SK-N-SH (cell line): ENCODE results near the gene MST1. TPM values are rescaled to one million over a fixed set of nuclear protein-coding genes. Genes with fewer than 3 reads are reported as not detected.

Experiments
- CTCF ChIA-PET: fragments of 300-600, 350-600 bp; formaldehyde crosslinking; extraction: SDS; loops from one replicate; lab custom pipeline; 2021; lab: Yijun Ruan, JAX
- POLR2A ChIA-PET: fragments of 350-600 bp; sonication (Branson Sonifier 250); formaldehyde crosslinking; extraction: SDS; loops from one replicate; lab custom pipeline; 2020; ENCODE audit warnings: antibody characterized with exemption, inconsistent platforms; lab: Yijun Ruan, JAX
- DNase-seq: peaks from one replicate; pipeline ENCODE4 v3.0.0; 2012
- H2AFZ ChIP-seq: fragments of 200-600 bp; sonication (generic); 2 replicates; pipeline ENCODE4 v1.8.1; 2016; ENCODE audit warnings: antibody characterized with exemption, mild to moderate bottlenecking, low read depth
- H3F3A ChIP-seq: fragments of 200-600 bp; sonication (generic); replicated peaks from 2 replicates; pipeline ENCODE3; 2016; ENCODE audit warnings: antibody characterized with exemption, mild to moderate bottlenecking; ENCODE audit not compliant: insufficient read depth
- H3K27ac ChIP-seq, 2 experiments: fragments of 200-500 bp in 1 of 2; fragments of 200-600 bp in 1 of 2; sonication (Bioruptor generic) in 1 of 2; sonication (generic), shearing (Covaris generic) in 1 of 2; 2 replicates each; pipeline versions ENCODE4 v1.5.1 to v1.6.1; 2014 to 2016; ENCODE audit warnings: low read depth in 2 of 2, inconsistent platforms in 1 of 2, low read length in 1 of 2, mild to moderate bottlenecking in 1 of 2, mixed read lengths in 1 of 2
- H3K27me3 ChIP-seq: fragments of 200-600 bp; sonication (generic), shearing (Covaris generic); 2 replicates; pipeline ENCODE4 v1.6.1; 2016; ENCODE audit warnings: mixed run types; ENCODE audit not compliant: insufficient read depth
- H3K36me3 ChIP-seq, 2 experiments: fragments of 200-500 bp in 1 of 2; fragments of 200-600 bp in 1 of 2; sonication (Bioruptor generic) in 1 of 2; sonication (generic) in 1 of 2; replicated peaks in 1 of 2; 2 replicates each; pipeline versions ENCODE3 to v1.5.1; 2014 to 2016; ENCODE audit warnings: low read length in 1 of 2, mild to moderate bottlenecking in 1 of 2; ENCODE audit not compliant: insufficient read depth in 2 of 2, control insufficient read depth in 1 of 2
- H3K4me1 ChIP-seq, 2 experiments: fragments of 200-500 bp in 1 of 2; fragments of 200-600 bp in 1 of 2; sonication (Bioruptor generic) in 1 of 2; sonication (generic), shearing (Covaris generic) in 1 of 2; 2 replicates each; pipeline versions ENCODE4 v1.5.1 to v1.6.1; 2014 to 2016; ENCODE audit warnings: low read depth in 1 of 2, low read length in 1 of 2, mixed run types in 1 of 2; ENCODE audit not compliant: insufficient read depth in 2 of 2, control insufficient read depth in 1 of 2
- H3K4me2 ChIP-seq: fragments of 200-600 bp; sonication (generic), shearing (Covaris generic); 2 replicates; pipeline ENCODE4 v1.6.1; 2017; ENCODE audit warnings: mixed run types
- H3K4me3 ChIP-seq, 2 experiments: fragments of 200-500 bp in 1 of 2; fragments of 200-600 bp in 1 of 2; sonication (Bioruptor generic) in 1 of 2; sonication (generic), shearing (Covaris generic) in 1 of 2; 2 replicates each; pipeline versions ENCODE4 v1.5.1 to v1.8.1; 2014 to 2016; ENCODE audit warnings: low read depth in 2 of 2, inconsistent platforms in 1 of 2, low read length in 1 of 2, mild to moderate bottlenecking in 1 of 2, mixed read lengths in 1 of 2, moderate library complexity in 1 of 2
- H3K79me2 ChIP-seq: fragments of 200-600 bp; sonication (generic); 2 replicates; pipeline ENCODE4 v1.8.1; 2017; ENCODE audit warnings: mild to moderate bottlenecking; ENCODE audit not compliant: insufficient read depth
- H3K9ac ChIP-seq: fragments of 200-600 bp; sonication (generic); 2 replicates; pipeline ENCODE4 v1.6.1; 2017; ENCODE audit warnings: mixed run types
- H3K9me2 ChIP-seq: fragments of 200-600 bp; sonication (generic); 2 replicates; pipeline ENCODE4 v1.6.1; 2017; ENCODE audit warnings: mixed run types
- H3K9me3 ChIP-seq: fragments of 200-600 bp; sonication (generic); 2 replicates; pipeline ENCODE4 v1.6.1; 2017; ENCODE audit warnings: mixed run types, mild to moderate bottlenecking, moderate library complexity
- H4K20me1 ChIP-seq: fragments of 200-600 bp; sonication (generic); 2 replicates; pipeline ENCODE4 v1.6.1; 2017; ENCODE audit warnings: mild to moderate bottlenecking, mixed run types; ENCODE audit not compliant: insufficient read depth
- CHD2 ChIP-seq: fragments of 150-350 bp; IDR thresholded peaks from 2 replicates; pipeline ENCODE4 v1.6.1; 2018; ENCODE audit warnings: low read length; ENCODE audit not compliant: partially characterized antibody
- ELF1 ChIP-seq: IDR thresholded peaks from 2 replicates; pipeline ENCODE4 v1.4.0; 2012
- EZH2phosphoT487 ChIP-seq: fragments of 200-600 bp; sonication (generic); IDR thresholded peaks from 2 replicates; pipeline ENCODE4 v1.6.1; 2017; ENCODE audit warnings: low read depth, mixed run types, mild to moderate bottlenecking, antibody characterized with exemption, moderate library complexity, borderline replicate concordance
- FOXJ3 ChIP-seq: sonication (generic); formaldehyde crosslinking; IDR thresholded peaks from 2 replicates; pipeline ENCODE4 v1.5.1; 2020; ENCODE audit warnings: mild to moderate bottlenecking, missing genetic modification reagents
- JUND ChIP-seq: IDR thresholded peaks from 2 replicates; pipeline ENCODE4 v1.4.0; 2012
- MXI1 ChIP-seq: IDR thresholded peaks from 2 replicates; pipeline ENCODE4 v1.6.1; 2012; ENCODE audit warnings: mild to moderate bottlenecking, low read depth, low read length, improper control_type of control experiment
- NFIC ChIP-seq: IDR thresholded peaks from 2 replicates; pipeline ENCODE4 v1.4.0; 2012; ENCODE audit warnings: borderline replicate concordance
- POLR2AphosphoS5 ChIP-seq: IDR thresholded peaks from 2 replicates; pipeline ENCODE4 v1.6.1; 2012; ENCODE audit warnings: low read depth, low read length
- RAD21 ChIP-seq: IDR thresholded peaks from 2 replicates; pipeline ENCODE4 v1.6.1; 2012; ENCODE audit warnings: mild to moderate bottlenecking, low read length
- RFX5 ChIP-seq: IDR thresholded peaks from 2 replicates; pipeline ENCODE4 v1.6.1; 2012; ENCODE audit warnings: mild to moderate bottlenecking, improper control_type of control experiment, low read length
- SIN3A ChIP-seq: IDR thresholded peaks from 2 replicates; pipeline ENCODE4 v1.6.1; 2012; ENCODE audit warnings: low read depth, mild to moderate bottlenecking, low read length, moderate library complexity, borderline replicate concordance
- SMC3 ChIP-seq: IDR thresholded peaks from 2 replicates; pipeline ENCODE4 v1.6.1; 2012; ENCODE audit warnings: low read depth, low read length, improper control_type of control experiment
- TAF1 ChIP-seq: IDR thresholded peaks from 2 replicates; pipeline ENCODE4 v1.6.1; 2012; ENCODE audit warnings: low read depth, mild to moderate bottlenecking, low read length, moderate library complexity, borderline replicate concordance
- TCF12 ChIP-seq: IDR thresholded peaks from 2 replicates; pipeline ENCODE4 v1.4.0; 2012
- YY1 ChIP-seq: IDR thresholded peaks from 2 replicates; pipeline ENCODE4 v1.4.0; 2012; ENCODE audit warnings: low read depth, mild to moderate bottlenecking
- WGBS: methylation state at CpG from one replicate; pipeline ENCODE4 v1.1.6; 2017; ENCODE audit warnings: low lambda C conversion rate; 5-methylcytosine and 5-hydroxymethylcytosine counted together
- polyA plus RNA-seq, 3 experiments: library from polyadenylated mRNA; depleted of rRNA; stranded (reverse); fragments of >200 nt; gene quantifications; 2 replicates each; pipeline ENCODE4 v1.2.3, GENCODE V29; 2012
- TF ChIP-seq, protein P1 (sequence below): IDR thresholded peaks from 2 replicates; pipeline ENCODE4 v1.4.0; 2012; ENCODE audit warnings: low read depth, borderline replicate concordance
- TF ChIP-seq, protein P2 (sequence below): IDR thresholded peaks from 2 replicates; pipeline ENCODE4; 2012
- TF ChIP-seq, protein P3 (sequence below): IDR thresholded peaks from 2 replicates; pipeline ENCODE4 v1.4.0; 2012; ENCODE audit warnings: low read depth
- TF ChIP-seq, protein P4 (sequence below): fragments of 200-600 bp; sonication (generic); IDR thresholded peaks from 2 replicates; pipeline ENCODE4 v1.6.1; 2017; ENCODE audit warnings: antibody characterized with exemption, mild to moderate bottlenecking, moderate library complexity

Gene MST1
- polyA plus RNA-seq, 1 of the 3 experiments (the other 2 are of a cell fraction), result 35.1 TPM

DNA sequence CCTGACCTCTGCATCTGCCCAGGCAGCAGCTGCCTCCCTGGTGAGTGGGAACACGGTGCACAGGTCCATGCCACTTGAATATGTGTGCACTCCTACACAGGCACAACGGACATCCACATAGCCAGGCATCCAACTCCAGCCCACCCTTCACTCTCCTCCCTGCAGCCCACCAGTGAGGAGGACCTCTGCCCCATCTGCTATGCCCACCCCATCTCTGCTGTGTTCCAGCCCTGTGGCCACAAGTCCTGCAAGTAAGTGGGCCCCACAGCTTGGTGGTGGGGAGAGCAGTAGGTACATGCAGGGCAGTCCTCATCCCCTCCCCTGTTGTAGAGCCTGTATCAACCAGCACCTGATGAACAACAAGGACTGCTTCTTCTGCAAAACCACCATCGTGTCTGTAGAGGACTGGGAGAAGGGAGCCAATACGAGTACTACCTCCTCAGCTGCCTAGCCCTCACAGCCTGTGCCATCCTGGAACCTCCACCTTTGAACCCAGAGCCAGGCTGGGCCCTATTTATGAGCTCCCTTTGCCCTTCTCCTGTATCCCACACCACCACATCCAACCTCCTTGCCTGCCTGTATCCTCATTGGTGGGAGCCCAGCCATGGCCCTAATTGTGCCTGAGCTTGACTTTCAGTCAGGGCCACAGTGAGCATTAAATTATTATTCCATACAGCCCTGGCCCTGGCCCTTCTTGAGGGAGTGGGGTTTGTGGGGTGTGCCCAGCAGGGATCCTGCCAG, 31.8 kb upstream of the MST1 start (continued):
- TF ChIP-seq SIN3A (no peak), FOXJ3 (CRISPR knock-in tag) (no peak)

DNA sequence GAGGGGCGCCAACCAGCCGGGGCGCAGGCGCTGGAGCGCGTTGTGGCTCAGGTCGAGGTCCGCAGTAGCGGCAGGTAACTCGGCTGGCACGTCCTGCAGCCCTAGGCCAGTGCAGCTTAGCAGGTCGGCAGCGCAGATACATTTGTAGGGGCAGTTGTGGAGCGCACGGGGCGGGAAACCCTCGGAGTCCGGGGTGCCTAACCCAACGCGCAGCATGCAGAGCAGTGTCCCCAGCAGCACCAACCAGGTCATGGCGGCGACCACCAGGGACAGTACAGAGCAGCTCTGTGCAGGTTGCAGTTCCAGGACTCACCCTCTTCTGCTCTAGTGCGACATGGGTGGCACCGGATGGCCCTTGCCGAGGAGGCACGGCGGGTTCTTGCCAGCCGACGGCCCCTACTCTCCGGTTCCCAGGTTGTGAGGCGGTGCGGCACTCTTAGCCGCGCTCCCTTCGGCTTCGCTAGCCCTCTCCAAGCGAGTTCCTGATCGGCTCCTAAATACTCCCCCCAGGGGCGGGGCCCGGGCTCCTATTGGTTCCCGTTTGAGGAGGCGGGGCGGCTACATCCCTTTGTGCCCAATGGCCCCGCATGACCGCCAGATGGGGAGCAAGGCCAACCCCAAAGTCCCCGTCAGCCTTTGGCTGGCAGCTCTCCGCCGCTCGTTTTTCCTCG, 30.1 kb upstream of the MST1 start, which contains the start of gene AMIGO3:
AMIGO3 (minus strand) TSS at position 471 of the 671 bp plus-strand sequence; CDS start at position 252, 219 bp downstream.
- TF ChIP-seq SMC3 (peak; percentile 8; the same call in 1 of the 2 replicates), TAF1 (peak; percentile 30; the same call in 1 of the 2 replicates), SIN3A (0 out of 2 replicates have a peak, but pooled peaks have one; percentile 16), NFIC (peak; percentile 29; the same call in 1 of the 2 replicates), MXI1 (peak; percentile 70; the same call in 1 of the 2 replicates), POLR2AphosphoS5 (peak; percentile 94), YY1 (0 out of 2 replicates have a peak, but pooled peaks have one; percentile 26), RAD21 (peak; percentile 32), JUND (peak; percentile 55; the same call in 1 of the 2 replicates), ELF1 (peak; percentile 64; the same call in 1 of the 2 replicates), CHD2 (peak; percentile 65), TCF12 (peak; percentile 50), EZH2phosphoT487 (no peak), RFX5 (no peak)
- TF ChIP-seq, protein P1, sequence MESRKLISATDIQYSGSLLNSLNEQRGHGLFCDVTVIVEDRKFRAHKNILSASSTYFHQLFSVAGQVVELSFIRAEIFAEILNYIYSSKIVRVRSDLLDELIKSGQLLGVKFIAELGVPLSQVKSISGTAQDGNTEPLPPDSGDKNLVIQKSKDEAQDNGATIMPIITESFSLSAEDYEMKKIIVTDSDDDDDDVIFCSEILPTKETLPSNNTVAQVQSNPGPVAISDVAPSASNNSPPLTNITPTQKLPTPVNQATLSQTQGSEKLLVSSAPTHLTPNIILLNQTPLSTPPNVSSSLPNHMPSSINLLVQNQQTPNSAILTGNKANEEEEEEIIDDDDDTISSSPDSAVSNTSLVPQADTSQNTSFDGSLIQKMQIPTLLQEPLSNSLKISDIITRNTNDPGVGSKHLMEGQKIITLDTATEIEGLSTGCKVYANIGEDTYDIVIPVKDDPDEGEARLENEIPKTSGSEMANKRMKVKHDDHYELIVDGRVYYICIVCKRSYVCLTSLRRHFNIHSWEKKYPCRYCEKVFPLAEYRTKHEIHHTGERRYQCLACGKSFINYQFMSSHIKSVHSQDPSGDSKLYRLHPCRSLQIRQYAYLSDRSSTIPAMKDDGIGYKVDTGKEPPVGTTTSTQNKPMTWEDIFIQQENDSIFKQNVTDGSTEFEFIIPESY, result no peak
- TF ChIP-seq, protein P2, sequence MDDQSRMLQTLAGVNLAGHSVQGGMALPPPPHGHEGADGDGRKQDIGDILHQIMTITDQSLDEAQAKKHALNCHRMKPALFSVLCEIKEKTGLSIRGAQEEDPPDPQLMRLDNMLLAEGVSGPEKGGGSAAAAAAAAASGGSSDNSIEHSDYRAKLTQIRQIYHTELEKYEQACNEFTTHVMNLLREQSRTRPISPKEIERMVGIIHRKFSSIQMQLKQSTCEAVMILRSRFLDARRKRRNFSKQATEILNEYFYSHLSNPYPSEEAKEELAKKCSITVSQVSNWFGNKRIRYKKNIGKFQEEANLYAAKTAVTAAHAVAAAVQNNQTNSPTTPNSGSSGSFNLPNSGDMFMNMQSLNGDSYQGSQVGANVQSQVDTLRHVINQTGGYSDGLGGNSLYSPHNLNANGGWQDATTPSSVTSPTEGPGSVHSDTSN, result no peak
- TF ChIP-seq, protein P3, sequence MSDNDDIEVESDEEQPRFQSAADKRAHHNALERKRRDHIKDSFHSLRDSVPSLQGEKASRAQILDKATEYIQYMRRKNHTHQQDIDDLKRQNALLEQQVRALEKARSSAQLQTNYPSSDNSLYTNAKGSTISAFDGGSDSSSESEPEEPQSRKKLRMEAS, result peak; percentile 81
- TF ChIP-seq, protein P4, sequence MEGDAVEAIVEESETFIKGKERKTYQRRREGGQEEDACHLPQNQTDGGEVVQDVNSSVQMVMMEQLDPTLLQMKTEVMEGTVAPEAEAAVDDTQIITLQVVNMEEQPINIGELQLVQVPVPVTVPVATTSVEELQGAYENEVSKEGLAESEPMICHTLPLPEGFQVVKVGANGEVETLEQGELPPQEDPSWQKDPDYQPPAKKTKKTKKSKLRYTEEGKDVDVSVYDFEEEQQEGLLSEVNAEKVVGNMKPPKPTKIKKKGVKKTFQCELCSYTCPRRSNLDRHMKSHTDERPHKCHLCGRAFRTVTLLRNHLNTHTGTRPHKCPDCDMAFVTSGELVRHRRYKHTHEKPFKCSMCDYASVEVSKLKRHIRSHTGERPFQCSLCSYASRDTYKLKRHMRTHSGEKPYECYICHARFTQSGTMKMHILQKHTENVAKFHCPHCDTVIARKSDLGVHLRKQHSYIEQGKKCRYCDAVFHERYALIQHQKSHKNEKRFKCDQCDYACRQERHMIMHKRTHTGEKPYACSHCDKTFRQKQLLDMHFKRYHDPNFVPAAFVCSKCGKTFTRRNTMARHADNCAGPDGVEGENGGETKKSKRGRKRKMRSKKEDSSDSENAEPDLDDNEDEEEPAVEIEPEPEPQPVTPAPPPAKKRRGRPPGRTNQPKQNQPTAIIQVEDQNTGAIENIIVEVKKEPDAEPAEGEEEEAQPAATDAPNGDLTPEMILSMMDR, result peak; percentile 54
- H3K36me3 ChIP-seq, result peaks cover 0 to 38% of the 10 kb centered on the region in 2 experiments
- peak within 1 kb of the TSS; percentile 12 to 64; a peak in 3 of 4 replicates for H3K27ac ChIP-seq
- DNase-seq, result peak; percentile 99
- H3F3A ChIP-seq, result peaks cover 8% of the 10 kb centered on the region
- no peaks in the 10 kb centered on the region for H4K20me1 ChIP-seq
- H3K4me3 ChIP-seq, result peak within 1 kb of the TSS; percentile 47 to 61
- H3K4me1 ChIP-seq, result peaks cover 8 to 26% of the 10 kb centered on the region in 2 experiments; a peak in 2 of 4 replicates
- 7% methylated on average over 46 of the region's 50 CpGs for WGBS
- peaks cover 15% of the 10 kb centered on the region for H3K79me2 ChIP-seq
- CTCF ChIA-PET, result interaction anchor here (1.1 to 7.9 kb wide), 13 partner anchors 10 to 180 kb away, joined by 3 to 76 read pairs (median 4); partner anchors contain the start of genes INKA1 and IP6K1
- no peaks in the 10 kb centered on the region for H3K9me3 ChIP-seq
- POLR2A ChIA-PET, result interaction anchor here (0.6 to 1.9 kb wide), 6 partner anchors 12 to 401 kb away, joined by 3 to 8 read pairs (median 4); no protein-coding TSS in a partner anchor
- no peak within 1 kb of the TSS for H3K9ac ChIP-seq
- peak within 1 kb of the TSS; percentile 74 for H3K4me2 ChIP-seq
- no peaks in the 10 kb centered on the region for H3K9me2 ChIP-seq
- H2AFZ ChIP-seq, result no peak within 1 kb of the TSS
- H3K27me3 ChIP-seq, result no peaks in the 10 kb centered on the region
